ENCODE data around the gene JSRP1. TPM values are rescaled to one million over a fixed set of nuclear protein-coding genes. Genes with fewer than 3 reads are reported as not detected.

Gene JSRP1
- total RNA-seq, 4 donors from 2014 or later: not detected

GRCh38 chr19:2270423-2271233 is 14.4 kb upstream of the JSRP1 start:
- Histone ChIP-seq H3K27me3 (no peaks in the 10 kb centered on the region), H3K4me1 (peaks cover 0 to 68% (median 46%) of the 10 kb centered on the region in 4 donors), H3K4me3 (peak overlapping the region; percentile 80 to 97 (median 94)), H3K27ac (peak overlapping the region; percentile 98 to 100 (median 100)), H3K36me3 (peaks cover 0 to 22% (median 16%) of the 10 kb centered on the region in 3 donors), H3K9me3 (no peaks in the 10 kb centered on the region)
- TF ChIP-seq EP300 (IDR thresholded peaks at IDR 0.05) (peak in 1 of 2 donors; percentile 98), POLR2A (IDR thresholded peaks at IDR 0.05) (peak; percentile 70 to 86), CTCF (IDR thresholded peaks at IDR 0.05) (no peak)
- 0 to 1% methylated on average over 28 to 42 of the region's 88 CpGs for WGBS, 2 donors
- peak; percentile 82 to 83 for DNase-seq (ENCODE audit: low spot score in 2 of 2)

DNA sequence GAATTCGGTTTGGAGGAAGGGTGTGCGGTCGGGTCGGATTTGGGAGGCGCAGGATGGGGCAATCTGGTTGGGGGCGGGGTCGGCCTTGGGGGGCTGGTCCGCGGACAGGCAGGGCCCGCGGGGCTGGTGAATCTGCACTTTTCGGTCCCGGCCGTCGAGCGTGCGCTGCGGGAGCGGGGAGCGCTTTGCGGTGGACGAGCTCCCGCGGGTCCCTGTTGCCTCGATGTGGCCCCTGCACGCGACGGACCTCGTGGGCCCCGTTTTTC is 13.9 kb upstream of the JSRP1 start:
- Histone ChIP-seq H3K36me3 (peaks cover 0 to 16% (median 16%) of the 10 kb centered on the region in 3 donors), H3K9me3 (no peaks in the 10 kb centered on the region), H3K4me3 (peak overlapping the region; percentile 80 to 97 (median 94)), H3K27me3 (no peaks in the 10 kb centered on the region), H3K4me1 (peaks cover 0 to 63% (median 42%) of the 10 kb centered on the region in 4 donors), H3K27ac (peak overlapping the region; percentile 98 to 100 (median 100))
- TF ChIP-seq CTCF (IDR thresholded peaks at IDR 0.05) (no peak), POLR2A (IDR thresholded peaks at IDR 0.05) (no peak), EP300 (IDR thresholded peaks at IDR 0.05) (no peak)
- WGBS, 2 donors: 0% methylated on average over 11 to 14 of the region's 30 CpGs
- peak in 1 of 2 donors; percentile 60 for DNase-seq (ENCODE audit: low spot score in 2 of 2)

DNA sequence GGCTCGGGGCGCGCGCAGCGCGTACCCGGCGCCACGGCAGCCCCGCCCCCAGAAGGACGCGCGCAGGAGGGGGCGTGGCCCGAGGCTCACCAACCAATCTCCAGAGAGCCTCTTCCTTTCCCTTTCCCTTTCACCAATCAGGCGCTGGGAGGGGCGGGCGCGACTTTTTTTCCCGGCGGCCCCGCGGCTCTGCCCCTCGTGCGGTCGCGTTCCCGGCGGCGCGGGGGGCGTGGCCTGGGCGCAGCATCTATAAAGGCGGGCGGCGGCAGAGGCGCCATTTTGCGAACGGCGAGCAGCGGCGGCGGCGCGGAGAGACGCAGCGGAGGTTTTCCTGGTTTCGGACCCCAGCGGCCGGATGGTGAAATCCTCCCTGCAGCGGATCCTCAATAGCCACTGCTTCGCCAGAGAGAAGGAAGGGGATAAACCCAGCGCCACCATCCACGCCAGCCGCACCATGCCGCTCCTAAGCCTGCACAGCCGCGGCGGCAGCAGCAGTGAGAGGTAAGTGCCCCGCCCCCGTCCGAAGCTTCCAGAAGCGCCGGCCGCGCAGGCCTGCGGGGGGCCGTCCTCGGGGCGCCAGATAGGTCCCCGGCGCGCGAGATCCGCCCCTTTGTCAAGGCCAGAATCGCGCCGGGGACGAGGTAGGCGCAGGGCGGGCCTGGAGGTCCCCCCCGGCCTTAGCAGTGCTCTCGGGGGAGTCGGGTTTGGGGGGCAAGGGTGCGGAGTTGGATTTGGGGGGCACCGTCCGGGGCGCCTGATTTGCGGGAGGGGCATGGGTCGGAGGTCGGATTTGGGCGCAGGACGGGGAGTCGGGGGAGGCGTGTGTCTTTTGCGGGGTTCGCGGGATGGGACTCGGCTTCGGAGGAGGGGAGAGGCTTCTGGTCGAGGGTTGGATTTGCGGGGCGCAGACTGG is 13.3 kb upstream of the JSRP1 start:
- 1% methylated on average over 52 to 94 of the region's 103 CpGs for WGBS, 2 donors
- H3K27me3 ChIP-seq: no peaks in the 10 kb centered on the region
- TF ChIP-seq POLR2A (IDR thresholded peaks at IDR 0.05) (peak; percentile 100), CTCF (IDR thresholded peaks at IDR 0.05) (peak in 3 of 5 experiments; percentile 6 to 88 (median 83)), EP300 (IDR thresholded peaks at IDR 0.05) (peak; percentile 34 to 100)
- peaks cover 0 to 16% (median 15%) of the 10 kb centered on the region in 3 donors for H3K36me3 ChIP-seq
- H3K9me3 ChIP-seq: no peaks in the 10 kb centered on the region
- DNase-seq (ENCODE audit: low spot score in 2 of 2): peak; percentile 92 to 97
- peak overlapping the region; percentile 98 to 100 (median 100) for H3K27ac ChIP-seq
- peak overlapping the region; percentile 80 to 97 (median 94) for H3K4me3 ChIP-seq
- H3K4me1 ChIP-seq: peaks cover 0 to 59% (median 40%) of the 10 kb centered on the region in 4 donors

GRCh38 chr19:2268861-2269243 is 12.6 kb upstream of the JSRP1 start:
- DNase-seq (ENCODE audit: low spot score in 2 of 2): no peak
- H3K27me3 ChIP-seq: no peaks in the 10 kb centered on the region
- 2% methylated on average over 15 to 19 of the region's 19 CpGs for WGBS, 2 donors
- no peaks in the 10 kb centered on the region for H3K9me3 ChIP-seq
- peak overlapping the region; percentile 61 to 97 (median 87) for H3K4me3 ChIP-seq
- TF ChIP-seq EP300 (IDR thresholded peaks at IDR 0.05) (no peak), CTCF (IDR thresholded peaks at IDR 0.05) (no peak), POLR2A (IDR thresholded peaks at IDR 0.05) (no peak)
- H3K4me1 ChIP-seq: peaks cover 0 to 52% (median 38%) of the 10 kb centered on the region in 4 donors
- H3K36me3 ChIP-seq: peaks cover 0 to 16% (median 15%) of the 10 kb centered on the region in 3 donors
- H3K27ac ChIP-seq: peak overlapping the region; percentile 30 to 100 (median 92)
